Right lobe of liver (tissue), 6 donors: ENCODE data around the gene TMPRSS11A. TPM values are rescaled to one million over a fixed set of nuclear protein-coding genes. Genes with fewer than 3 reads are reported as not detected.

Source experiments
- ATAC-seq, 4 donors: fragments of 200-7000 bp; cut with Tn5 transposase; one replicate each; pipeline ENCODE4 v1.9.1; 2020; ENCODE audit warnings: mild to moderate bottlenecking in 4 of 4, moderate library complexity in 4 of 4
- DNase-seq, 3 donors: peaks; one replicate each; pipeline ENCODE4 v3.0.0-alpha.2; 2020
- H3K27ac ChIP-seq, 3 donors: fragments of 200-600 bp; one replicate each; pipeline ENCODE4 v1.8.0; 2022
- H3K27me3 ChIP-seq, 2 donors: fragments of 200-600 bp; one replicate each; pipeline ENCODE4 v1.8.0; 2022
- H3K36me3 ChIP-seq, 4 donors: fragments of 200-600 bp; sonication (generic) in 1 of 4; one replicate each; pipeline versions ENCODE4 v1.5.1 to v1.8.0; 2017 to 2022; ENCODE audit warnings: control low read depth in 1 of 4
- H3K4me1 ChIP-seq, 4 donors: fragments of 200-600 bp; sonication (generic) in 1 of 4; one replicate each; pipeline versions ENCODE4 v1.5.1 to v1.8.0; 2017 to 2022; ENCODE audit warnings: control low read depth in 1 of 4
- H3K4me3 ChIP-seq, 3 donors: fragments of 200-600 bp; one replicate each; pipeline ENCODE4 v1.8.0; 2022
- H3K9me3 ChIP-seq, 4 donors: fragments of 200-600 bp; sonication (generic) in 1 of 4; one replicate each; pipeline versions ENCODE4 v1.5.1 to v1.8.0; 2017 to 2022; ENCODE audit warnings: control low read depth in 1 of 4
- POLR2A ChIP-seq: fragments of 450-650 bp; IDR thresholded peaks from one replicate; pipeline ENCODE4 v1.6.1; 2017; ENCODE audit warnings: antibody characterized with exemption, mild to moderate bottlenecking
- WGBS: methylation state at CpG from one replicate; pipeline ENCODE4 v1.1.6; 2018; ENCODE audit warnings: low coverage, low lambda C conversion rate; ENCODE audit not compliant: insufficient coverage; ENCODE audit errors: missing lambda C conversion rate; 5-methylcytosine and 5-hydroxymethylcytosine counted together
- intact Hi-C, 2 donors: fragments of 100-400 bp; cut with DNase I; formaldehyde crosslinking; loops; one replicate each; pipeline versions ENCODE4 v1.11.2 to v1.14.1; 2022
- total RNA-seq, 6 experiments: library from RNA; depleted of rRNA in 2 of 6; stranded (reverse); fragments of >200 nt in 2 of 6; fragmentation: NEBNext Ultra II Directional in 3 of 6; extraction: Animal tissue kit (Norgen Biotek cat#: 25700) in 3 of 6; gene quantifications; one replicate each; pipeline versions ENCODE4 v1.1.0 to v1.2.4, GENCODE V29; 2016 to 2023
- TF ChIP-seq, protein P1 (sequence below), 4 donors: fragments of 200-600 bp in 3 of 4; fragments of 450-650 bp in 1 of 4; IDR thresholded peaks; one replicate each; pipeline versions ENCODE4 v1.5.1 to v1.8.0; 2016 to 2022; ENCODE audit warnings: antibody characterized with exemption in 4 of 4, mild to moderate bottlenecking in 2 of 4
- donor health status: DM: no; HTN: yes; CAD: no.
- donor health status: DM: no; HTN: no; CAD: no.
- donor health status: DM: no; HTN: no; CAD: no.
- donor health status: DM: no; HTN: yes; CAD: no.
- donor health status: DM: no; HTN: yes; CAD: no.

Gene TMPRSS11A
- total RNA-seq, 6 experiments from 2014 or later = not detected

DNA sequence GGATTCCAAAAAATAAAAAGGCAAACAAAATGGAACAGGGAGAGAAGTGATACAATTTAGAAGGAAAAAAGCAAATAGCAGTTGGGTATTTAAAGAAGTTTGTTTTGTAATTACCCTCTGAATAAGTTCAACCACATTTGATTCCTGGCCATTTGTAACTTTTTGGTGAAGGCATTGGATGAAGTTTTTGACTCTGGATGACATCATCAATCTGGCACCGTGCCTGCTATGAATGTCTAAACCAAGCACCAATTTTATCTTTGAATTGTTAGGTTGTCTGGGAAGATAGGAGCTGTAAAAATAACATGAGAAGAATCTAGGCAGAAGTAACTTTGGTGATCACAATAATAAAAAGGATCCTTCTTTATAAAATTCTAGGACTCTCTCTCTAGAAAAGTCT is 29.5 kb downstream of the TMPRSS11A start:
- H3K36me3 ChIP-seq = no peaks in the 10 kb centered on the region
- H3K27ac ChIP-seq = no peak overlapping the region
- 35% methylated on average over 1 of the region's 1 CpG for WGBS
- TF ChIP-seq, protein P1, sequence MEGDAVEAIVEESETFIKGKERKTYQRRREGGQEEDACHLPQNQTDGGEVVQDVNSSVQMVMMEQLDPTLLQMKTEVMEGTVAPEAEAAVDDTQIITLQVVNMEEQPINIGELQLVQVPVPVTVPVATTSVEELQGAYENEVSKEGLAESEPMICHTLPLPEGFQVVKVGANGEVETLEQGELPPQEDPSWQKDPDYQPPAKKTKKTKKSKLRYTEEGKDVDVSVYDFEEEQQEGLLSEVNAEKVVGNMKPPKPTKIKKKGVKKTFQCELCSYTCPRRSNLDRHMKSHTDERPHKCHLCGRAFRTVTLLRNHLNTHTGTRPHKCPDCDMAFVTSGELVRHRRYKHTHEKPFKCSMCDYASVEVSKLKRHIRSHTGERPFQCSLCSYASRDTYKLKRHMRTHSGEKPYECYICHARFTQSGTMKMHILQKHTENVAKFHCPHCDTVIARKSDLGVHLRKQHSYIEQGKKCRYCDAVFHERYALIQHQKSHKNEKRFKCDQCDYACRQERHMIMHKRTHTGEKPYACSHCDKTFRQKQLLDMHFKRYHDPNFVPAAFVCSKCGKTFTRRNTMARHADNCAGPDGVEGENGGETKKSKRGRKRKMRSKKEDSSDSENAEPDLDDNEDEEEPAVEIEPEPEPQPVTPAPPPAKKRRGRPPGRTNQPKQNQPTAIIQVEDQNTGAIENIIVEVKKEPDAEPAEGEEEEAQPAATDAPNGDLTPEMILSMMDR (IDR thresholded peaks at IDR 0.05) = no peak
- no peak for TF ChIP-seq POLR2A
- H3K27me3 ChIP-seq = no peaks in the 10 kb centered on the region
- H3K9me3 ChIP-seq = no peaks in the 10 kb centered on the region
- no peaks in the 10 kb centered on the region for H3K4me1 ChIP-seq
- ATAC-seq = no peak
- intact Hi-C loops = no loop called here
- H3K4me3 ChIP-seq = no peak overlapping the region
- DNase-seq = no peak

DNA sequence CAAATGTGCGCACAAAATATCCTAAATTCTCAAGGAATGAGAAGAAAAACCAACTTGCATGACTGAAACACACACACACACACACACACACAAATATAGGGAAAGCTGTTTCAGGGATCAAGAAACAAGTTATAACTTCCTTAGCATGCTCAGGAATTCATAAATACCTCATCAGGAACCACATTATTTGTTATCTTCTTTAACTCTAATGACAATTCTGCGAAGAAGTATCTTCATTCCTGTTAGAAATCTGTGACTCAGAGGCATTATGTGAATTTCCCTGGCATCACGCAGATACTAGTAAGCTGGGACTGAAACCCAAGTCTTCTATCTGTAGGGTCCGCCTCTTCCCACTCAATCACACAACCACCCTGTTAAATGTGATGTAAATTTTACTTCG is 30.3 kb downstream of the TMPRSS11A start:
- 85% methylated on average over 5 of the region's 5 CpGs for WGBS
- intact Hi-C loops = no loop called here
- H3K4me3 ChIP-seq = no peak overlapping the region
- H3K4me1 ChIP-seq = no peaks in the 10 kb centered on the region
- H3K27ac ChIP-seq = no peak overlapping the region
- no peak for TF ChIP-seq POLR2A
- TF ChIP-seq, protein P1 (IDR thresholded peaks at IDR 0.05) = no peak
- no peaks in the 10 kb centered on the region for H3K9me3 ChIP-seq
- no peaks in the 10 kb centered on the region for H3K27me3 ChIP-seq
- DNase-seq = no peak
- ATAC-seq = no peak
- no peaks in the 10 kb centered on the region for H3K36me3 ChIP-seq

DNA sequence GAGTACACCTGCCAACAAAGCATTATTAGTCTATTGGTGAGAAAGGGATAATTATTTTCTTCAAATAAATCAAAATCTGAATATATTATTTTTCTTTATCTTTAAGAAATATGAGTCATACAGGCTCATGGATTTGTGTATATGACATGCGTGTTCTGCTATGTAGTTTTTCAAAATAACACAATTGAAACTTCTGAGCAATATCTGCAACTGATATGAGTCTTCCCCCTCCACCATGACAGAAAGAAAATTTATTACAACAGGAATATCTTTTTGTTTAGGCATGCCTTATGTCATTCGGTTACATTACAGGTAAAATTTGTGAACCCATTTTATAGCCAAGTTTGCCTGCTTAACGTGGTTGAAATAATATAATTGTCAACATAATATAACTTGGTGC is 32.0 kb downstream of the TMPRSS11A start:
- ATAC-seq = no peak
- no peak overlapping the region for H3K4me3 ChIP-seq
- no peaks in the 10 kb centered on the region for H3K36me3 ChIP-seq
- intact Hi-C loops = no loop called here
- H3K27ac ChIP-seq = no peak overlapping the region
- no peak for TF ChIP-seq POLR2A
- TF ChIP-seq, protein P1 (IDR thresholded peaks at IDR 0.05) = no peak
- no peaks in the 10 kb centered on the region for H3K27me3 ChIP-seq
- 62% methylated on average over 3 of the region's 3 CpGs for WGBS
- no peak for DNase-seq
- H3K4me1 ChIP-seq = no peaks in the 10 kb centered on the region
- H3K9me3 ChIP-seq = no peaks in the 10 kb centered on the region

DNA sequence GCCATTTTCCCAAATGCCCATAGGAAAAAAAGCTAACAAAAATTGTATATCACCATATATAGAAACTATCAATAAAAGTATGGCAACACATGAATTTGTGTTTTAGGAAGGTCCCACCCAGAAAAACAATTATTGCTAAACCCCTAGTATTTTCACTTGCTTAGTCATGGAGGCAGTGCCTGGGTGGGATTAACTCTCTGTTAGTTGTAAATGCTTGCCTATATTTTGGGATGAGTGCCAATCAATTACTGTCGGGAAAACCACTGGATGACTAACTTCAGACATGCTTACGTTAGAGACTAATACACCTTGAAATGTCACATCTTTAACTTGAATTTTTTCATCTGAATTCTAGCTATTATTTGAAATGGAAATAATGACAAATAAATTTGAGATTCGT is 33.9 kb downstream of the TMPRSS11A start:
- intact Hi-C loops = no loop called here

More for the DNA sequence above, 33.9 kb downstream of the TMPRSS11A start:
- Histone ChIP-seq H3K36me3 (no peaks in the 10 kb centered on the region), H3K9me3 (no peaks in the 10 kb centered on the region), H3K4me1 (no peaks in the 10 kb centered on the region), H3K27ac (no peak overlapping the region), H3K27me3 (no peaks in the 10 kb centered on the region), H3K4me3 (no peak overlapping the region)
- no peak for DNase-seq
- no peak for ATAC-seq
- TF ChIP-seq, protein P1 (IDR thresholded peaks at IDR 0.05) = no peak
- TF ChIP-seq POLR2A = no peak
- 62% methylated on average over 3 of the region's 3 CpGs for WGBS
